ENCODE measurements around the gene TOM1L2.
A peak's percentile ranks its signal among the peaks of the same experiment; 100 is the strongest.
"Not testable (repeated sequence)": the region's sequence is repeated elsewhere in the genome, so short reads cannot be mapped to it uniquely, and the experiment has no call there.

The TOM1L2 gene

DNA sequence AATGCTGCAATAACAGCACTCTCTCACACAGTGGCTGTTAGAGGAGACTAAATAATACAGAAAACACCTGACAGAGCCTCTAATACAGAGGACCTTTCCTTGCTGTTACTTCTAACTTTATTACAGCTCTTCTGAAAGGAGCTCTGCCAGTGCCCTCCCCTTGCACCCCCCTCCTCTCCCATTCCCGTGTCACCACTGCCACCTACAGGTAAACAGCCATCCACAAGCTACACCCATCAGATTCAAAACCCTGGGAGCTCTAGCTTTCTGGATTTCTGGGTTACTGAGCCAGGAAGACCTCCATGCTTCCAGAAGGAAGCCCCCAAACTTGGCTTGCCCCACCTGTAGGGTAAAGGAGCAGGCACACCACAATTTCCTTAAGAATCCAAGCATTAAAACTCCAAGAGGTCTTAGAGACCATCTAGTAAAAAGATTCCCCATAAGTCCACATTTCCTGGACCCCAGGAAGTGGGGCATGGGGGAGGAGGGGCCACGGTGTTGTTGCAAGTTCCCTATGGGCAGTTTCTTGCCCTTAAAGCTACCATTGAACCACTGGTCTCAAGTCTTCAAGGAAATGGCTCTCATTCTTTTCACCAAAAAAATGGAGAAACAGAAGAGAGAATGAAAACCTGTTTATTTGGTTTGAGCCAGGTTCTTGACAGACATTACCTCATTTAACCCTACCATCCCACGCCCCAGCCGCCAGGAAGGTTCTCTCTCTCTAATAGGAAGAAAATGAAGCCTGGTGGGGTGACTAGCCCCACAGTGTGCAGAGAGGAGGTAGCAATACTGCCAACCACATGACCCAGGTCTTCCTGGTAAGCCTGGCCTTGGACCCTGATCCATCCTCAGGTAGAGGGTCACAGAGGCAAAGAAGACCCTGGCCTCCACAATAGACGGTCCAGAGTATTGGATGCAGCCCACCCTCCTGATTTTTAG, 52.8 kb downstream of the TOM1L2 start:
- peak; percentile 76 for DNase-seq
- H3K36me3 ChIP-seq = no peaks in the 10 kb centered on the region
- peaks cover 15% of the 10 kb centered on the region for H3K4me1 ChIP-seq
- no peaks in the 10 kb centered on the region for H3K27me3 ChIP-seq
- peak; percentile 83 for TF ChIP-seq CTCF (IDR thresholded peaks at IDR 0.05; ENCODE audit: low read depth, low read length)
- no peak overlapping the region for H3K4me3 ChIP-seq (ENCODE audit: low read depth, low read length)
- H3K9me3 ChIP-seq = no peaks in the 10 kb centered on the region

DNA sequence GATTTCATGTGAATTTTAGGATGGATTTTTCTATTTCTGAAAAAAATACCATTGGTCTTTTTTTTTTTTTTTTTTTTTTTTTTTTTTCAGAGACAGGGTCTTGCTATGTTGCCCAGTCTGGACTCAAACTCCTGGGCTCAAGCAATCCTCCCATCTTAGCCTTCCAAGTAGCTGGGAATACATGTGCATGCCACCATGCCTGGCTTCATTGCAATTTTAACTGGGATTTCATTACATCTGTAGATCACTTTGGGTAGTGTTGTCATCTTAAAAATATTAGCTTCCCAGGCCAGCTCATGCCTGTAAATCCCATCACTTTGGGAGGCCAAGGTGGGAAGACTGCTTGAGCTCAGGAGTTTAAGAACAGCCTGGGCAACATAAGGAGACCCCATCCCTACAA, 54.8 kb downstream of the TOM1L2 start:
- H3K9me3 ChIP-seq = no peaks in the 10 kb centered on the region
- TF ChIP-seq CTCF (IDR thresholded peaks at IDR 0.05; ENCODE audit: low read depth, low read length) = no peak
- no peak overlapping the region for H3K4me3 ChIP-seq (ENCODE audit: low read depth, low read length)
- H3K27me3 ChIP-seq = no peaks in the 10 kb centered on the region
- DNase-seq = no peak
- H3K36me3 ChIP-seq = no peaks in the 10 kb centered on the region
- peaks cover 18% of the 10 kb centered on the region for H3K4me1 ChIP-seq

GRCh38 chr17:17915183-17915582, 57.0 kb downstream of the TOM1L2 start:
- peaks cover 15% of the 10 kb centered on the region for H3K4me1 ChIP-seq
- DNase-seq = no peak
- H3K4me3 ChIP-seq (ENCODE audit: low read depth, low read length) = no peak overlapping the region
- no peaks in the 10 kb centered on the region for H3K27me3 ChIP-seq
- H3K9me3 ChIP-seq = no peaks in the 10 kb centered on the region
- H3K36me3 ChIP-seq = no peaks in the 10 kb centered on the region
- TF ChIP-seq CTCF (IDR thresholded peaks at IDR 0.05; ENCODE audit: low read depth, low read length) = no peak

GRCh38 chr17:17913695-17914332, 58.4 kb downstream of the TOM1L2 start:
- Histone ChIP-seq H3K9me3 (no peaks in the 10 kb centered on the region), H3K4me3 (ENCODE audit: low read depth, low read length) (no peak overlapping the region), H3K27me3 (no peaks in the 10 kb centered on the region), H3K4me1 (peaks cover 8% of the 10 kb centered on the region), H3K36me3 (no peaks in the 10 kb centered on the region)
- DNase-seq = peak; percentile 83
- no peak for TF ChIP-seq CTCF (IDR thresholded peaks at IDR 0.05; ENCODE audit: low read depth, low read length)

- not testable (repeated sequence) for H3K36me3 ChIP-seq; H3K9me3 ChIP-seq; H3K4me1 ChIP-seq; H3K27me3 ChIP-seq; H3K4me3 ChIP-seq (ENCODE audit: low read depth, low read length); DNase-seq
Measured at GRCh38 chr17:17912336-17912735, 59.9 kb downstream of the TOM1L2 start.

GRCh38 chr17:17911001-17911613, 61.1 kb downstream of the TOM1L2 start:
- H3K27me3 ChIP-seq = no peaks in the 10 kb centered on the region
- H3K4me1 ChIP-seq = peaks cover 8% of the 10 kb centered on the region
- no peaks in the 10 kb centered on the region for H3K36me3 ChIP-seq
- no peaks in the 10 kb centered on the region for H3K9me3 ChIP-seq
- H3K4me3 ChIP-seq (ENCODE audit: low read depth, low read length) = no peak overlapping the region
- DNase-seq = peak; percentile 68
- TF ChIP-seq CTCF (IDR thresholded peaks at IDR 0.05; ENCODE audit: low read depth, low read length) = no peak
